Retinal pigment epithelial cell (primary cell): ENCODE data around the gene SEC14L1.

Source experiments
- DNase-seq: peaks from one replicate; pipeline ENCODE4 v3.0.0-alpha.2; 2010; ENCODE audit warnings: low read depth
- H3K4me3 ChIP-seq: 2 replicates; pipeline ENCODE4 v1.5.1; 2011; ENCODE audit warnings: mild to moderate bottlenecking, low read length, control low read depth, moderate library complexity
- CTCF ChIP-seq: conservative IDR thresholded peaks from 2 replicates; pipeline ENCODE4 v1.5.1; 2011; ENCODE audit warnings: low read depth, low read length, control low read depth, inconsistent platforms

SEC14L1 gene

GRCh38 chr17:77257169-77257568 lies 116.4 kb downstream of the SEC14L1 start:
- TF ChIP-seq CTCF = no peak
- DNase-seq = no peak
- no peak overlapping the region for H3K4me3 ChIP-seq

GRCh38 chr17:77257596-77258458 lies 117.1 kb downstream of the SEC14L1 start:
- no peak for TF ChIP-seq CTCF
- no peak for DNase-seq
- H3K4me3 ChIP-seq = no peak overlapping the region

- no peak overlapping the region for H3K4me3 ChIP-seq
- TF ChIP-seq CTCF = no peak
- no peak for DNase-seq
Measured at GRCh38 chr17:77258638-77259037, 117.9 kb downstream of the SEC14L1 start.

GRCh38 chr17:77264617-77265230 lies 124.0 kb downstream of the SEC14L1 start:
- no peak for TF ChIP-seq CTCF
- no peak overlapping the region for H3K4me3 ChIP-seq
- DNase-seq = no peak

- H3K4me3 ChIP-seq = no peak overlapping the region
- no peak for TF ChIP-seq CTCF
- DNase-seq = no peak
Measured at GRCh38 chr17:77266213-77266612, 125.4 kb downstream of the SEC14L1 start.
